Measurements from ENCODE around the gene SAFB2. TPM values are rescaled to one million over a fixed set of nuclear protein-coding genes. Genes with fewer than 3 reads are reported as not detected.

The SAFB2 gene
- total and polyA plus RNA-seq, 2 donors from 2014 or later = 67.1 to 113 TPM

DNA sequence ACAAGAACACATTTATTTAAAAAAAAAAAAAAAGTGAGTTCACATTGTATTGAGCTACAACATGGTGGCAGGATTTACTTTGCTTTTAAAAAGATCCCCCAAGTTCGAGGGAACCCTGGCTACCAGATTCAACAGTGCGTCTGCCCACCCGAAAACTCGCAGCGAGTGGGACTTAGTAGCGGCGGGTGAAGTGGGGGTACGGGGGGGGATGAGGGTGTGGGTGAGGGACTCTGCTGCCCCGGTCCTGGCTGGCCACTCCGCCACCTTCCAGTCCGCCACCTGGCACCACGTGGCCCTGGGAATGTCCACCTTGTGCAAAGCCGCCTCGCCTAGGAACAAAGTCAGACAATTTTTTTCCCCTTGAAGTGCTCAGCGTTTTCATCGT is 35.5 kb downstream of the SAFB2 start:
- Histone ChIP-seq H3K9me3 (ENCODE audit: control insufficient read depth in 2 of 3, insufficient read depth in 1 of 3, low read length in 3 of 3) (no peaks in the 10 kb centered on the region), H3K27me3 (ENCODE audit: control insufficient read depth, insufficient read depth, low read length) (no peaks in the 10 kb centered on the region), H3K9ac (ENCODE audit: low read length in 3 of 3) (no peak overlapping the region), H3K4me1 (ENCODE audit: control insufficient read depth in 2 of 3, insufficient read depth in 2 of 3, low read depth in 1 of 3, low read length in 3 of 3) (peaks cover 0 to 11% (median 11%) of the 10 kb centered on the region in 3 donors), H3K27ac (ENCODE audit: low read depth in 2 of 2, low read length in 2 of 2) (no peak overlapping the region), H3K4me3 (ENCODE audit: low read length in 3 of 3) (no peak overlapping the region), H3K36me3 (ENCODE audit: control insufficient read depth in 2 of 3, insufficient read depth in 3 of 3, low read length in 3 of 3) (peaks cover 0 to 52% (median 33%) of the 10 kb centered on the region in 3 donors)
- intact Hi-C loops (cut with DNase I) = no loop called here
- FAIRE-seq = no peak
- DNase-seq = peak in 1 of 5 donors; percentile 57
- TF ChIP-seq, protein P1, sequence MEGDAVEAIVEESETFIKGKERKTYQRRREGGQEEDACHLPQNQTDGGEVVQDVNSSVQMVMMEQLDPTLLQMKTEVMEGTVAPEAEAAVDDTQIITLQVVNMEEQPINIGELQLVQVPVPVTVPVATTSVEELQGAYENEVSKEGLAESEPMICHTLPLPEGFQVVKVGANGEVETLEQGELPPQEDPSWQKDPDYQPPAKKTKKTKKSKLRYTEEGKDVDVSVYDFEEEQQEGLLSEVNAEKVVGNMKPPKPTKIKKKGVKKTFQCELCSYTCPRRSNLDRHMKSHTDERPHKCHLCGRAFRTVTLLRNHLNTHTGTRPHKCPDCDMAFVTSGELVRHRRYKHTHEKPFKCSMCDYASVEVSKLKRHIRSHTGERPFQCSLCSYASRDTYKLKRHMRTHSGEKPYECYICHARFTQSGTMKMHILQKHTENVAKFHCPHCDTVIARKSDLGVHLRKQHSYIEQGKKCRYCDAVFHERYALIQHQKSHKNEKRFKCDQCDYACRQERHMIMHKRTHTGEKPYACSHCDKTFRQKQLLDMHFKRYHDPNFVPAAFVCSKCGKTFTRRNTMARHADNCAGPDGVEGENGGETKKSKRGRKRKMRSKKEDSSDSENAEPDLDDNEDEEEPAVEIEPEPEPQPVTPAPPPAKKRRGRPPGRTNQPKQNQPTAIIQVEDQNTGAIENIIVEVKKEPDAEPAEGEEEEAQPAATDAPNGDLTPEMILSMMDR (IDR thresholded peaks at IDR 0.05; ENCODE audit: borderline replicate concordance, extremely low read depth, insufficient read depth) = no peak

DNA sequence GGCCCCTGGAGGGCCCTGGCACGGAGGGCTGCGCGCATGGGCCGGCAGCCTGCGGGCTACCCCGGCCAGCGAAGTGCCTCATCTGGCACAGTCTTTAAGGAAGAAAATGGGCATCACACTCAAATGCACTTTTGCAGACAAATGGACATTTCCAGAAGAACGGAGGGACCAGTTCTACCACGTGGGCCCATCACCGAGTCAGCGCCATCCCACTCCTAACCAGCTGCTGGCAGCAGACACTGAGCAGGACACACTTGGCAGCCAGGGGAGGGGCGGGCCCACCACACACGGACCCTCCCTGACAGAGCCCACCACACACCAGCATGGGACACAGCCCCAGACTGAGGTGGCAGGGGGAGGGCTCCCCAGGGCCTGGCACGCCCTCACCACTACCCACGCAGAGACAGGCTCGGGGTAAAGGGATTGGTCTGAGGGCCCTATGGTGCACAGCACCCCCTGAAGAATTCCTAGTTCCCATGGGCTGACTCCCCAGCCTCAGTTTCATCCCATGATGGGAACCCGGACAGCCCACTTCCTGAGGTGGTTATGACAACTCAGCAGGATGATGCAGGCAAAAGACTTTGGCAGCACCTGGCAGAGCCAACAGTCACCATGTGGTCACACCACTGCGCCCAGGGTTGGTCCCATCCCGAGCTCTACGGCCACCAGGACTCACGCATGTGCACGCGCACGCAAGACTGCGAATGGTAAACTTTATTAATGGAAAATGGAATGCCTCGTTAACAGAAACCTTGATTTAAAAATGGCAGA is 36.1 kb downstream of the SAFB2 start:
- no peak overlapping the region for H3K9ac ChIP-seq (ENCODE audit: low read length in 3 of 3)
- H3K4me3 ChIP-seq (ENCODE audit: low read length in 3 of 3) = no peak overlapping the region
- H3K27ac ChIP-seq (ENCODE audit: low read depth in 2 of 2, low read length in 2 of 2) = no peak overlapping the region
- no peaks in the 10 kb centered on the region for H3K9me3 ChIP-seq (ENCODE audit: control insufficient read depth in 2 of 3, insufficient read depth in 1 of 3, low read length in 3 of 3)
- no peaks in the 10 kb centered on the region for H3K27me3 ChIP-seq (ENCODE audit: control insufficient read depth, insufficient read depth, low read length)
- TF ChIP-seq, protein P1 (IDR thresholded peaks at IDR 0.05; ENCODE audit: borderline replicate concordance, extremely low read depth, insufficient read depth) = no peak
- intact Hi-C loops (cut with DNase I) = no loop called here
- H3K36me3 ChIP-seq (ENCODE audit: control insufficient read depth in 2 of 3, insufficient read depth in 3 of 3, low read length in 3 of 3) = peaks cover 0 to 46% (median 27%) of the 10 kb centered on the region in 3 donors
- peaks cover 0 to 11% (median 11%) of the 10 kb centered on the region in 3 donors for H3K4me1 ChIP-seq (ENCODE audit: control insufficient read depth in 2 of 3, insufficient read depth in 2 of 3, low read depth in 1 of 3, low read length in 3 of 3)
- DNase-seq (peak in 1 of 5 donors; percentile 64), FAIRE-seq (no peak)

DNA sequence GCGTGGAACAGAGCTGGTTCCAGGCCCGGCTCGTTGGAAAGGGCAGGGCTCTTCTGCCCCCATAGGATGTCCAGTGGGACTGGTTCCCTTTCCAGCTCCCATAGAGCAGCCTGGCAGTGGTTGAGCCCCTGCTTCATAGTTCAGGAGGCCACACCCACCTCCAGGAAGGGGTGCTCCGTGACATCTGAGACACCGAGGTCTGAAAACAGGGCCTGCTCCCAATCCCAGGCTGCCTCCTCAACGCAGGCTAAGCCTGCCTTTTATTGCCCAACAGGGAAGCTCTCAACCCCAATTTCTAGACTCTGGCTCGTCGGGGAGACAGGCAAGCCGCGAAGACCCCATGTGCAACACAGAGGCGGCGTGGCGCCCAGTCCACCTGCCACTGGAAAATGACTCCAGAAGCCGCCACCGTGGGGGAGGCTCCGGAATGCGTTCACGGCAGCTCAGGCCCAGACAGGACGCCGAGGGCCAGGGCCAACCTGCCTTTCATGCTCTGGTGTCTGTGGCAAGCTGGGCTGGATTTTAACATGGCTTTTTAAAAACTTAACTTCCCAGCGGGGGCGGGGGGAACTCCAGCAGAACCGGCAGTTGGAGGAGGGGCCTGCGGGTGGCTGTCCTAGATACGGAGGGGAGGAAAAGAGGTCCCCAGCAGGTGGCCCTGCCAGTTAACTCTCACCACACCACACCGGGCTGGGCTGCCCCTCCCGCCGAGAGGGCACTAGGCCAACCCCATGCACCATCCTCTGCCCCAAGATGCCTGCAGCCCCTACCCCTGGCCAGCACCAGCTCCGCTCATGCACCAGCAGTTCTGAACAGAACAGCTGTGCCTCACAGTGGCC is 36.9 kb downstream of the SAFB2 start:
- Histone ChIP-seq H3K36me3 (ENCODE audit: control insufficient read depth in 2 of 3, insufficient read depth in 3 of 3, low read length in 3 of 3) (peaks cover 0 to 44% (median 26%) of the 10 kb centered on the region in 3 donors), H3K4me3 (ENCODE audit: low read length in 3 of 3) (no peak overlapping the region), H3K9me3 (ENCODE audit: control insufficient read depth in 2 of 3, insufficient read depth in 1 of 3, low read length in 3 of 3) (no peaks in the 10 kb centered on the region), H3K4me1 (ENCODE audit: control insufficient read depth in 2 of 3, insufficient read depth in 2 of 3, low read depth in 1 of 3, low read length in 3 of 3) (peaks cover 0 to 11% (median 11%) of the 10 kb centered on the region in 3 donors), H3K27ac (ENCODE audit: low read depth in 2 of 2, low read length in 2 of 2) (peak overlapping the region in 1 of 2 donors; percentile 57), H3K27me3 (ENCODE audit: control insufficient read depth, insufficient read depth, low read length) (no peaks in the 10 kb centered on the region), H3K9ac (ENCODE audit: low read length in 3 of 3) (peak overlapping the region in 1 of 3 donors; percentile 51)
- FAIRE-seq = no peak
- TF ChIP-seq, protein P1 (IDR thresholded peaks at IDR 0.05; ENCODE audit: borderline replicate concordance, extremely low read depth, insufficient read depth) = no peak
- DNase-seq = peak; percentile 79 to 87 (median 83)
- intact Hi-C loops (cut with DNase I) = no loop called here

All from kidney (tissue), 14 donors.